GM03348 (cell line): Measurements from ENCODE around the gene RAB34.
A peak's percentile ranks its signal among the peaks of the same experiment; 100 is the strongest.

Experiments used
- DNase-seq: peaks from one replicate; pipeline ENCODE4 v3.0.0; 2012; ENCODE audit warnings: low spot score

RAB34 gene

GRCh38 chr17:28712032-28712704 is 5.5 kb downstream of the RAB34 start:
- no peak for DNase-seq

- no peak for DNase-seq
These were observed 6.0 kb downstream of the RAB34 start, which contains the start of gene PROCA1 for GRCh38 chr17:28711723-28712031. PROCA1 (minus strand) TSS chr17:28711888; CDS start chr17:28711660, 228 bp downstream.

- DNase-seq, result peak; percentile 96
These were observed 6.6 kb downstream of the RAB34 start for GRCh38 chr17:28710861-28711722.

GRCh38 chr17:28707339-28707720 is 10.3 kb downstream of the RAB34 start:
- DNase-seq, result no peak

- DNase-seq, result no peak
These were observed 11.0 kb downstream of the RAB34 start for GRCh38 chr17:28706471-28707338.

GRCh38 chr17:28705728-28706334 is 11.8 kb downstream of the RAB34 start:
- no peak for DNase-seq

GRCh38 chr17:28705074-28705659 is 12.5 kb downstream of the RAB34 start:
- DNase-seq, result no peak

- no peak for DNase-seq
These were observed 13.3 kb downstream of the RAB34 start for GRCh38 chr17:28704219-28704858.

- no peak for DNase-seq
These were observed 14.0 kb downstream of the RAB34 start for GRCh38 chr17:28703552-28704218.

GRCh38 chr17:28702752-28703150 is 14.9 kb downstream of the RAB34 start:
- no peak for DNase-seq

GRCh38 chr17:28702026-28702751 is 15.5 kb downstream of the RAB34 start:
- DNase-seq, result no peak

GRCh38 chr17:28700830-28701492 is 16.7 kb downstream of the RAB34 start:
- DNase-seq, result no peak

- DNase-seq, result no peak
These were observed 17.4 kb downstream of the RAB34 start for GRCh38 chr17:28700278-28700677.

GRCh38 chr17:28698253-28698941 is 19.3 kb downstream of the RAB34 start:
- no peak for DNase-seq

GRCh38 chr17:28693869-28694268 is 23.8 kb downstream of the RAB34 start:
- DNase-seq, result no peak

- no peak for DNase-seq
These were observed 28.7 kb downstream of the RAB34 start for GRCh38 chr17:28689011-28689410.

- no peak for DNase-seq
These were observed 29.2 kb downstream of the RAB34 start for GRCh38 chr17:28688481-28688880.

- no peak for DNase-seq
These were observed 31.4 kb downstream of the RAB34 start for GRCh38 chr17:28686296-28686695.

GRCh38 chr17:28685366-28685765 is 32.3 kb downstream of the RAB34 start:
- DNase-seq, result no peak
